DMS79 (cell line): ENCODE data around the gene SOWAHC.
"Not testable (repeated sequence)": the region's sequence is repeated elsewhere in the genome, so short reads cannot be mapped to it uniquely, and the experiment has no call there.

Experiments
- DNase-seq: peaks from one replicate; lab custom pipeline; 2025; lab: John Stamatoyannopoulos, UW

SOWAHC gene

GRCh38 chr2:109615637-109616144, 1.5 kb downstream of the SOWAHC start:
- DNase-seq, result no peak

- DNase-seq, result no peak
Observed at GRCh38 chr2:109616184-109616583, 2.0 kb downstream of the SOWAHC start.

GRCh38 chr2:109619032-109619615, 5.0 kb downstream of the SOWAHC start:
- no peak for DNase-seq

GRCh38 chr2:109623297-109623696, 9.1 kb downstream of the SOWAHC start:
- DNase-seq, result no peak

GRCh38 chr2:109623923-109624322, 9.8 kb downstream of the SOWAHC start:
- DNase-seq, result no peak

- no peak for DNase-seq
Observed at GRCh38 chr2:109624339-109624738, 10.2 kb downstream of the SOWAHC start.

GRCh38 chr2:109628321-109628720, 14.2 kb downstream of the SOWAHC start:
- not testable (repeated sequence) for DNase-seq

GRCh38 chr2:109629867-109630266, 15.7 kb downstream of the SOWAHC start:
- no peak for DNase-seq

- no peak for DNase-seq
Observed at GRCh38 chr2:109630441-109631430, 16.6 kb downstream of the SOWAHC start.

GRCh38 chr2:109631741-109632140, 17.6 kb downstream of the SOWAHC start:
- DNase-seq, result no peak

GRCh38 chr2:109632158-109632789, 18.1 kb downstream of the SOWAHC start:
- DNase-seq, result no peak

- no peak for DNase-seq
Observed at GRCh38 chr2:109633284-109633961, 19.3 kb downstream of the SOWAHC start.

- DNase-seq, result no peak
Observed at GRCh38 chr2:109635426-109636304, 21.5 kb downstream of the SOWAHC start.

- DNase-seq, result no peak
Observed at GRCh38 chr2:109636317-109636716, 22.2 kb downstream of the SOWAHC start.

GRCh38 chr2:109637749-109638570, 23.8 kb downstream of the SOWAHC start:
- DNase-seq, result no peak

GRCh38 chr2:109638795-109639194, 24.6 kb downstream of the SOWAHC start:
- DNase-seq, result peak; percentile 71

- not testable (repeated sequence) for DNase-seq
Observed at GRCh38 chr2:109640000-109640399, 25.8 kb downstream of the SOWAHC start.

GRCh38 chr2:109644571-109645275, 30.6 kb downstream of the SOWAHC start:
- no peak for DNase-seq

- DNase-seq, result no peak
Observed at GRCh38 chr2:109645412-109646184, 31.4 kb downstream of the SOWAHC start.
